Epithelial cell of proximal tubule (primary cell): ENCODE measurements around the gene UFSP2. TPM values are rescaled to one million over a fixed set of nuclear protein-coding genes. Genes with fewer than 3 reads are reported as not detected.

Experiments
- DNase-seq: peaks from one replicate; pipeline ENCODE4 v3.0.0-alpha.2; 2011; ENCODE audit warnings: low read depth
- H3K4me3 ChIP-seq: 2 replicates; pipeline ENCODE4 v1.5.1; 2011; ENCODE audit warnings: low read depth, mild to moderate bottlenecking, low read length
- total RNA-seq: library from RNA; depleted of rRNA; stranded (reverse); fragments of >200 nt; gene quantifications from 2 replicates; pipeline ENCODE4 v1.2.3, GENCODE V29; 2015
- TF ChIP-seq, protein P1 (sequence below): conservative IDR thresholded peaks from 2 replicates; pipeline ENCODE4 v1.5.1; 2012; ENCODE audit warnings: low read depth, mild to moderate bottlenecking, low read length

UFSP2 gene
- total RNA-seq, 1 donor from 2014 or later = 28.9 TPM

DNA sequence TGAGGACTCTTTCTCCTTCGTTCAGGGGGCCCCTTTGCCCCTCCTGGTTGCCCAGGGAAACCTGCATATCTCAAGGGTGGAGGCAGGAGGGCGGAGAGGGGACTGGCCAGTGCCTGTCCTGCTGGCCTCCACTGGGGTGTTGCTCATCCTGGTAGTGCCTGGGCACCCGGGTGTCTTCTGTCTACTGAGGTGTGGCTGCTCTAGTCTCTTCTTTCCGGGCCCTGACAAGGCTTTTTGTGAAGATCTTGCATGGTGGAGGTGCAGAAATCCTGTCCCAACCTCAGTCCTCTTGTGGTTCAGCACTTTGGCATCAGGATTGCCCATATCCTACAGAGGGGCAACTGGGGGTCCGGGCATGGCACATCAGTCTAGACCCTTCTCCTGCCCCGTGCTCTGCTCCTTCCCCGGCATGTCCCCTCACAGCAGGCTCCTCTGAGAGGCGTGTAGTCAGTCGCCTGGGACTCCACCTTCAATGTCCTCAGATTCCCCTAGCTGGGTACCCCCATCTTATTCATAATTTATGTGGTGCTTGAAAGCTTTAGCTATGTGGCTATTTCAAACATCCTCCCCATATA lies 43.9 kb upstream of the UFSP2 start:
- TF ChIP-seq, protein P1, sequence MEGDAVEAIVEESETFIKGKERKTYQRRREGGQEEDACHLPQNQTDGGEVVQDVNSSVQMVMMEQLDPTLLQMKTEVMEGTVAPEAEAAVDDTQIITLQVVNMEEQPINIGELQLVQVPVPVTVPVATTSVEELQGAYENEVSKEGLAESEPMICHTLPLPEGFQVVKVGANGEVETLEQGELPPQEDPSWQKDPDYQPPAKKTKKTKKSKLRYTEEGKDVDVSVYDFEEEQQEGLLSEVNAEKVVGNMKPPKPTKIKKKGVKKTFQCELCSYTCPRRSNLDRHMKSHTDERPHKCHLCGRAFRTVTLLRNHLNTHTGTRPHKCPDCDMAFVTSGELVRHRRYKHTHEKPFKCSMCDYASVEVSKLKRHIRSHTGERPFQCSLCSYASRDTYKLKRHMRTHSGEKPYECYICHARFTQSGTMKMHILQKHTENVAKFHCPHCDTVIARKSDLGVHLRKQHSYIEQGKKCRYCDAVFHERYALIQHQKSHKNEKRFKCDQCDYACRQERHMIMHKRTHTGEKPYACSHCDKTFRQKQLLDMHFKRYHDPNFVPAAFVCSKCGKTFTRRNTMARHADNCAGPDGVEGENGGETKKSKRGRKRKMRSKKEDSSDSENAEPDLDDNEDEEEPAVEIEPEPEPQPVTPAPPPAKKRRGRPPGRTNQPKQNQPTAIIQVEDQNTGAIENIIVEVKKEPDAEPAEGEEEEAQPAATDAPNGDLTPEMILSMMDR = no peak
- no peak overlapping the region for H3K4me3 ChIP-seq
- DNase-seq = no peak

DNA sequence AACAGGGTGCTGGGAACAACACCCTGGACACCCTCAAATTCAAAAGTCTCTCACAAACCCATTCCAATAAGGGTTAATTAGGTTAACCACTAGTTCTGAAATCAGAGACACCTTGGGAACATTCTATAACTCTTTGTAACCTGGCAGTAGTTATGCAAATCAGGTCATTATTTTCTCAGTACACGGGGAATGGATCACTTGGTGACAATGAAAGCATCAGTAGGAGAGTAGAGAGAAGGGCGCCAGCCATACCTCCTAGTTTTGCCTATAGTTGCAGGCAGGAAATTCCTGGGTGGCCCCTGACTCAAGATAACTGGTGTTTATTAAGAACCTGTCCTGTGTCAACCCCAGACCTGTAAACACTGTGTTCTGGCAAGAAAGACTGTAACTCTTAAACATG lies 43.2 kb upstream of the UFSP2 start:
- DNase-seq = no peak
- H3K4me3 ChIP-seq = no peak overlapping the region
- TF ChIP-seq, protein P1 = no peak

DNA sequence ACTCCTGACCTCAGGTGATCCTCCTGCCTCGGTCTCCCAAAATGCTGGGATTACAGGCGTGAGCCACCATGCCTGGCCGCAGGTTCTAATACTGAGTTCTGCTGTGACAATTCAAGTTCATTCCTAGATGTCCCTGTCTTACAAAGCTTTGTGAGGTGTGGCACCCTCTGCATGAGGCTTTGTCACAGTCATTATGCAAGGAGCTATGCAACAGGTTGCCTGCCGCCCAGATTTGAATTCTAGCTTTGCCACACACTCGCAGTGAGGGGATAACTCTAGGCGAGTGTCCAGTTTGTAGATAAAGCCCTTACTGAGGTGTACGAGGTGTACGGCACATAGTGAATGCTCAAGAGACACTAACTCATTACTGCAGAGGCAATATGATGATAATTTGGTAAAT lies 42.2 kb upstream of the UFSP2 start:
- H3K4me3 ChIP-seq = no peak overlapping the region
- DNase-seq = no peak
- TF ChIP-seq, protein P1 = no peak

DNA sequence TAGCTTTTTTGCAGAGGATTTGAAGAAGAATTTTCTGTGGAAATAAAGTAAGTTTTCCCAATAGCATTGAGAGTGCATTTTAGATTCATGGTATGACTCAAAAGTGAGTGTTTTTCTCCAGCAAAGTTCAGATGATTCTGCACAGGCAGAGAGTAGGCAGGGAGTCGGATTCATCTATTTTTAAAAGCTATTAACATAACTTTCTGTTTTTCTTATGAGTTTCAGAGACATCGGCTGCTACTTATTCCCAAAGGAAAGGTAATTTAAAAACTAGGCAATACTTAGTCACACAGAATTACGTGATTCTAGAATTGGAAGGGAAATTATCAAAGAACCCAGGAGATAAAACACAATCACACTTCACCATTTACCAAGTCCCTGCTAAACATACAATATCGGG lies 41.3 kb upstream of the UFSP2 start:
- DNase-seq = no peak
- TF ChIP-seq, protein P1 = no peak
- no peak overlapping the region for H3K4me3 ChIP-seq

DNA sequence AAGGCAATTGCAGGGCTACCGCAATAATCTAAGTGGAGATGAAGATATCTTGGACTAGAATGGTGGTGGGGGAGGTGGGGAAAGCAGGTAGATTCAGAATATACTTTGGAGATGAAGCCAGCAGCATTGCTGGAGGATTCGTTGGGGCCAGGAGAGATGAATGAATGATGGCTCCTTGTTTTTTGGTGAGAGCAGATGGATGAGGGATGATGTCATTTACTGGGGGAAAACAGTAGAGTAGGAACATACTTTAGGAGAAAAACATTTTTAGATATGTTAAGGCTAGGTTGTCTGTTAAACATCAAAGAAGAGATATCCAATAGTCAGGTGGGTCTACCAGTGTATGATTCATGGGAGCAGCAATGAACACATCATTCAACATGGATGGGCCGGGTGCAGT lies 39.9 kb upstream of the UFSP2 start:
- TF ChIP-seq, protein P1 = no peak
- DNase-seq = no peak
- no peak overlapping the region for H3K4me3 ChIP-seq

DNA sequence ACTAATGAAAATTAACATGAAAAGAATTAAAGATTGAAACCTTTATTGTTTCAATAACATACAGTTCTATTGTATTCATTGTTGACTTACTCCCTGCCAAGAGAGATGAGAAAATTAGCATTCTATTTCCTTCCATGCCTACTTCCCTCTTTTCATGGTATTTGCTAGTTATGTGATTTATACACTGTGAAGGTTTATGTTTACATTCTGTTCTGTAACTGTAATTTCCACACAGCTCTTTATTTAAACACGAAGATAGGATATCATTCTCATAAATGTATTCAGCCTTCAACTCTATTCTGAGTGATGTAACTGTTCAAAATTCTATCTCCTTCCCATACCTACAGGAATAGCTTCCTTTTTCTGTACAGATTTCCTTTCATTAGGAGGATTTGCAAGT lies 39.1 kb upstream of the UFSP2 start:
- no peak overlapping the region for H3K4me3 ChIP-seq
- DNase-seq = no peak
- TF ChIP-seq, protein P1 = no peak

DNA sequence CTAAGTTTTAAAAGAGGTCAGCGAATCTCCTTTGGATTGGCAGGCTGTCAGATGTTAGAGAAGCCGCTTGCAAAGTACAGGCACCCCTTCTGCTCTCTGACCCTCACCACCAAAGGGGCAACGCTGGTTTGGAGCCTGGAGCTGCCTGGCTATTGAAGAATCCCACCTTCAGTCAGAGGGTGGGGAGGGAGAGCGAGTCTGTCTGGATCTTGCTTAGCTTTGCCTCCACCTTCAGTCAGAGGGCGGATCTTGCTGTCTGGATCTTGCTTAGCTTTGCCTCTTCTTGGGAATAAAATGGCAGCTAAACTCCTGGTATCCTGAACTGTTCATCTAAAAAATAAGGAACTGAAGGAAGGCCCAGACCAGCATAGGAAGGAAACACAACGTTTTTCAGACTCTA lies 38.4 kb upstream of the UFSP2 start:
- no peak for DNase-seq
- H3K4me3 ChIP-seq = no peak overlapping the region
- TF ChIP-seq, protein P1 = no peak
